DND-41 (cell line): ENCODE data around the gene ANO1.

Experiments used
- CTCF ChIP-seq: IDR thresholded peaks from 2 replicates; pipeline ENCODE4 v1.5.1; 2012; ENCODE audit warnings: borderline replicate concordance, low read length, moderate library complexity, mild to moderate bottlenecking; ENCODE audit not compliant: poor library complexity, severe bottlenecking; ENCODE audit errors: extremely low read depth
- EZH2 ChIP-seq: IDR thresholded peaks from 3 replicates; pipeline ENCODE4 v1.6.1; 2012; ENCODE audit warnings: borderline replicate concordance, low read depth, mild to moderate bottlenecking, moderate library complexity, low read length, inconsistent platforms; ENCODE audit not compliant: severe bottlenecking

- TF ChIP-seq CTCF (no peak), EZH2 (no peak)
Observed at GRCh38 chr11:70057080-70057479, 21.0 kb upstream of the ANO1 start.
